ENCODE results near the gene ZNF331. TPM values are rescaled to one million over a fixed set of nuclear protein-coding genes. Genes with fewer than 3 reads are reported as not detected.

The ZNF331 gene
- total RNA-seq, 1 experiment from 2014 or later = 56.7 TPM

DNA sequence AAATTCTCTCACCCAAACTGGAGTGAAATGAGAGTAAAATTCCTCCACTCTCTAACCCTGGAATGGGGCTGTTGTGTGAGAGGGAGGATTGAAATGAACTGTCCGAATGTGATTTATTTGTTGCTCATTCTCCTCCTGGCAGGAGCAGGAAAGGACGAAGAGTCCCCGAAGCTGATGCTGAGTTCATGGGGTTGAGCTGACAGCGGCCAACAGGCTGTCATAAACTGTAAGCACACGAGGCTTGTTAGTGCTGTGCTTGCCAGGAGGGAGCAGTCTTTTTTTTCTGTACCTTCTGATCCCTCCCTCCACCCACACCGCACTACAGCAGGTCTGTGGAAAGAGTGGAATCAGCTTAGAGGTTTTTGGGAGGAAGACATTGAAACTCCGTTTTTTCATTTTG, 33.1 kb upstream of the ZNF331 start:
- ATAC-seq = no peak
- H3K27ac Mint-ChIP-seq = peak overlapping the region; percentile 24; the same call in 1 of the 2 replicates

DNA sequence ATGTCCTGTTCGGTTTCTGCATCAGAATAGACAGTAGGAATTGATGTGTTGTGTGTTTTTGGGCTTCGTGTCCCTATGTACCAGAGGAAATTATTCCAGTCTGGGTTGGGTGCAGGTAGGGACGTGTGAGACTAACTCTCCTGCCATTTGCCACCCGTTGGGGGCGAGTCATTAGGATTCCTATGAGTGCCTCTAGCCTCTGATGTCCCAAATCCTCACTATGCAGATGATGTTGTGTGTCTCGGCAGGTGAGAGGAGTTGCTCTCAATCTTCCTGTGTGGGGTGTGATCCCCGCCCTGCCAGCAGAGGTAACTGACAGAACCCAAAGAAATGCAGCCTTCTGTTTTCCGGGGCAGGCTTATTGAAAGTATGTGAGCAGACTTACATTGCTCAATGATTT, 31.2 kb upstream of the ZNF331 start:
- Mint-ChIP-seq H3K27ac (no peak overlapping the region; the same call in 1 of the 2 replicates), H3K36me3 (no peaks in the 10 kb centered on the region), H3K4me3 (no peak overlapping the region), H3K9me3 (peaks cover under 1% of the 10 kb centered on the region; the same call in 1 of the 2 replicates), H3K4me1 (peaks cover 25% of the 10 kb centered on the region), H3K27me3 (ENCODE audit: low read depth) (no peaks in the 10 kb centered on the region)
- TF ChIP-seq, protein P1, sequence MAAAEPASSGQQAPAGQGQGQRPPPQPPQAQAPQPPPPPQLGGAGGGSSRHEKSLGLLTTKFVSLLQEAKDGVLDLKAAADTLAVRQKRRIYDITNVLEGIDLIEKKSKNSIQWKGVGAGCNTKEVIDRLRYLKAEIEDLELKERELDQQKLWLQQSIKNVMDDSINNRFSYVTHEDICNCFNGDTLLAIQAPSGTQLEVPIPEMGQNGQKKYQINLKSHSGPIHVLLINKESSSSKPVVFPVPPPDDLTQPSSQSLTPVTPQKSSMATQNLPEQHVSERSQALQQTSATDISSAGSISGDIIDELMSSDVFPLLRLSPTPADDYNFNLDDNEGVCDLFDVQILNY (CRISPR knock-in tag; IDR thresholded peaks at IDR 0.05) = no peak
- TF ChIP-seq ZNF317 (CRISPR knock-in tag; IDR thresholded peaks at IDR 0.05; ENCODE audit: borderline replicate concordance, low read depth) = no peak
- ChIA-PET POLR2A (no interaction called here), CTCF (interaction anchor here (0.7 to 1.9 kb wide), 2 partner anchors 82 to 406 kb away, joined by 4 to 7 read pairs; no protein-coding TSS in a partner anchor)
- no peak for DNase-seq (ENCODE audit: low spot score)
- ATAC-seq = no peak

More for the DNA sequence above, 33.1 kb upstream of the ZNF331 start:
- POLR2A ChIA-PET = no interaction called here
- no peaks in the 10 kb centered on the region; the same call in 1 of the 2 replicates for H3K27me3 Mint-ChIP-seq (ENCODE audit: low read depth)
- CTCF ChIA-PET = interaction anchor here (0.5 to 1.1 kb wide), 4 partner anchors 16 to 168 kb away, joined by 3 to 4 read pairs (median 4); no protein-coding TSS in a partner anchor
- no peaks in the 10 kb centered on the region for H3K36me3 Mint-ChIP-seq
- no peak for DNase-seq (ENCODE audit: low spot score)
- TF ChIP-seq ZNF263 (CRISPR knock-in tag; IDR thresholded peaks at IDR 0.05; ENCODE audit: low read depth) (no peak), FOXK1 (CRISPR knock-in tag; IDR thresholded peaks at IDR 0.05) (no peak)
- TF ChIP-seq, protein P2, sequence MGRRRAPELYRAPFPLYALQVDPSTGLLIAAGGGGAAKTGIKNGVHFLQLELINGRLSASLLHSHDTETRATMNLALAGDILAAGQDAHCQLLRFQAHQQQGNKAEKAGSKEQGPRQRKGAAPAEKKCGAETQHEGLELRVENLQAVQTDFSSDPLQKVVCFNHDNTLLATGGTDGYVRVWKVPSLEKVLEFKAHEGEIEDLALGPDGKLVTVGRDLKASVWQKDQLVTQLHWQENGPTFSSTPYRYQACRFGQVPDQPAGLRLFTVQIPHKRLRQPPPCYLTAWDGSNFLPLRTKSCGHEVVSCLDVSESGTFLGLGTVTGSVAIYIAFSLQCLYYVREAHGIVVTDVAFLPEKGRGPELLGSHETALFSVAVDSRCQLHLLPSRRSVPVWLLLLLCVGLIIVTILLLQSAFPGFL (CRISPR knock-in tag; IDR thresholded peaks at IDR 0.05; ENCODE audit: borderline replicate concordance) = no peak
- peaks cover 5% of the 10 kb centered on the region for H3K9me3 Mint-ChIP-seq
- peak overlapping the region; percentile 58 for H3K4me3 Mint-ChIP-seq
- H3K4me1 Mint-ChIP-seq = peaks cover 24% of the 10 kb centered on the region

DNA sequence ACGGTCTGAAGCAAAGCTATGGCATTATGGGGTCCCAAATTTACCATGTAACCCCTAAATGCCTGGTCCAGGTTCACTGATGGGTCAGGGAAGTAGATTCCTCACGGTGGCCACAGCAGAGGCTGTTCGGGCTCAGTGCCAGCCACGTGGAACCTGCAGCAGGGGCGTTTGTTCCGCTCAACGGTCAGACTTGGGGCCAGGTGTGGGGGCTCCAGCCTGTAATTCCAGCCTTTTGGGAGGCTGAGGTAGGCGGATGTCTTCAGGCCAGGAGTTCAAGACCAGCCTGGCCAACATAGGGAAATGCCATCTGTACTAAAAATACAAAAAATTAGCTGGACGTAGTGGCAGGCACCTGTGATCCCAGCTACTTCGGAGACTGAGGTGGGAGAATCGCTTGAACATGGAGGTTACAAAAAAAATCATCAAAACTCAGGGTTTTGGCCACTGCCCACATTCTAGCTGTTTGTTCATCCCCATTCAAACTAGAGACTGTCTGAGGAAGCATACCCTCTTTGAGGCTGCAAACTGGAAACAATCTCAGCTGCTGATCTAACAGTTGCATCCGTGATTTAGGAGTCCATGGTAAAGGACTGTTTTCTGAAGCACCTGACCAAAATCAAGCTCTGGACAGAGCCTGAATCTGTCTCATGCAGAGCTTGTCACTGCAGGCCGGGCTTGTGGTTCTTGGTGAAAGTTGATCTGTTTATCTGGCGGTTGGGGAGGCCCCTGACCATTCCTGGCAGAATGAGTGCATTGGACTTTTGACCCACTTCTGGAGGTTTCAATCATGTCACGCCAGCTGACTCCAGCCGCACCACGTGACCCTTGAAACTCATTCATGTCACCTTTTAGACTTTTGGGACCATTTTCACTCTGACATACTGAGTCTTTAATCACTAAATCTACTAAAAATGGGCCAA, 30.2 kb upstream of the ZNF331 start:
- no peak overlapping the region for H3K4me3 Mint-ChIP-seq
- DNase-seq (ENCODE audit: low spot score) (no peak), ATAC-seq (no peak)
- ChIA-PET POLR2A (no interaction called here), CTCF (interaction anchor here (0.8 to 1.9 kb wide), 2 partner anchors 83 to 84 kb away, joined by 3 to 7 read pairs; no protein-coding TSS in a partner anchor)
- no peak overlapping the region for H3K27ac Mint-ChIP-seq
- H3K36me3 Mint-ChIP-seq = no peaks in the 10 kb centered on the region
- no peaks in the 10 kb centered on the region for H3K27me3 Mint-ChIP-seq (ENCODE audit: low read depth)
- H3K9me3 Mint-ChIP-seq = no peaks in the 10 kb centered on the region
- peaks cover 29% of the 10 kb centered on the region for H3K4me1 Mint-ChIP-seq
- TF ChIP-seq, protein P3, sequence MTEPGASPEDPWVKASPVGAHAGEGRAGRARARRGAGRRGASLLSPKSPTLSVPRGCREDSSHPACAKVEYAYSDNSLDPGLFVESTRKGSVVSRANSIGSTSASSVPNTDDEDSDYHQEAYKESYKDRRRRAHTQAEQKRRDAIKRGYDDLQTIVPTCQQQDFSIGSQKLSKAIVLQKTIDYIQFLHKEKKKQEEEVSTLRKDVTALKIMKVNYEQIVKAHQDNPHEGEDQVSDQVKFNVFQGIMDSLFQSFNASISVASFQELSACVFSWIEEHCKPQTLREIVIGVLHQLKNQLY (CRISPR knock-in tag; IDR thresholded peaks at IDR 0.05) = no peak
- no peak for TF ChIP-seq SP1 (CRISPR knock-in tag; conservative IDR thresholded peaks at IDR 0.05)
- TF ChIP-seq ZBTB21 (CRISPR knock-in tag; IDR thresholded peaks at IDR 0.05; ENCODE audit: borderline replicate concordance) = no peak
- TF ChIP-seq, protein P4, sequence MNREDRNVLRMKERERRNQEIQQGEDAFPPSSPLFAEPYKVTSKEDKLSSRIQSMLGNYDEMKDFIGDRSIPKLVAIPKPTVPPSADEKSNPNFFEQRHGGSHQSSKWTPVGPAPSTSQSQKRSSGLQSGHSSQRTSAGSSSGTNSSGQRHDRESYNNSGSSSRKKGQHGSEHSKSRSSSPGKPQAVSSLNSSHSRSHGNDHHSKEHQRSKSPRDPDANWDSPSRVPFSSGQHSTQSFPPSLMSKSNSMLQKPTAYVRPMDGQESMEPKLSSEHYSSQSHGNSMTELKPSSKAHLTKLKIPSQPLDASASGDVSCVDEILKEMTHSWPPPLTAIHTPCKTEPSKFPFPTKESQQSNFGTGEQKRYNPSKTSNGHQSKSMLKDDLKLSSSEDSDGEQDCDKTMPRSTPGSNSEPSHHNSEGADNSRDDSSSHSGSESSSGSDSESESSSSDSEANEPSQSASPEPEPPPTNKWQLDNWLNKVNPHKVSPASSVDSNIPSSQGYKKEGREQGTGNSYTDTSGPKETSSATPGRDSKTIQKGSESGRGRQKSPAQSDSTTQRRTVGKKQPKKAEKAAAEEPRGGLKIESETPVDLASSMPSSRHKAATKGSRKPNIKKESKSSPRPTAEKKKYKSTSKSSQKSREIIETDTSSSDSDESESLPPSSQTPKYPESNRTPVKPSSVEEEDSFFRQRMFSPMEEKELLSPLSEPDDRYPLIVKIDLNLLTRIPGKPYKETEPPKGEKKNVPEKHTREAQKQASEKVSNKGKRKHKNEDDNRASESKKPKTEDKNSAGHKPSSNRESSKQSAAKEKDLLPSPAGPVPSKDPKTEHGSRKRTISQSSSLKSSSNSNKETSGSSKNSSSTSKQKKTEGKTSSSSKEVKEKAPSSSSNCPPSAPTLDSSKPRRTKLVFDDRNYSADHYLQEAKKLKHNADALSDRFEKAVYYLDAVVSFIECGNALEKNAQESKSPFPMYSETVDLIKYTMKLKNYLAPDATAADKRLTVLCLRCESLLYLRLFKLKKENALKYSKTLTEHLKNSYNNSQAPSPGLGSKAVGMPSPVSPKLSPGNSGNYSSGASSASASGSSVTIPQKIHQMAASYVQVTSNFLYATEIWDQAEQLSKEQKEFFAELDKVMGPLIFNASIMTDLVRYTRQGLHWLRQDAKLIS (CRISPR knock-in tag; IDR thresholded peaks at IDR 0.05; ENCODE audit: borderline replicate concordance) = no peak
- no peak for TF ChIP-seq KAT7 (CRISPR knock-in tag; IDR thresholded peaks at IDR 0.05; ENCODE audit: borderline replicate concordance)
- TF ChIP-seq MYBL2 (CRISPR knock-in tag; IDR thresholded peaks at IDR 0.05) = no peak
- no peak for TF ChIP-seq NFYB (CRISPR knock-in tag; conservative IDR thresholded peaks at IDR 0.05; ENCODE audit: low read depth)
- TF ChIP-seq ZNF219 (CRISPR knock-in tag; IDR thresholded peaks at IDR 0.05; ENCODE audit: borderline replicate concordance) = no peak
- no peak for TF ChIP-seq GTF2I (CRISPR knock-in tag; conservative IDR thresholded peaks at IDR 0.05)
- no peak for TF ChIP-seq JAZF1 (CRISPR knock-in tag; IDR thresholded peaks at IDR 0.05)
- TF ChIP-seq HMGA2 (CRISPR knock-in tag; IDR thresholded peaks at IDR 0.05) = no peak
- TF ChIP-seq, protein P5, sequence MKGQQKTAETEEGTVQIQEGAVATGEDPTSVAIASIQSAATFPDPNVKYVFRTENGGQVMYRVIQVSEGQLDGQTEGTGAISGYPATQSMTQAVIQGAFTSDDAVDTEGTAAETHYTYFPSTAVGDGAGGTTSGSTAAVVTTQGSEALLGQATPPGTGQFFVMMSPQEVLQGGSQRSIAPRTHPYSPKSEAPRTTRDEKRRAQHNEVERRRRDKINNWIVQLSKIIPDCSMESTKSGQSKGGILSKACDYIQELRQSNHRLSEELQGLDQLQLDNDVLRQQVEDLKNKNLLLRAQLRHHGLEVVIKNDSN (CRISPR knock-in tag; IDR thresholded peaks at IDR 0.05) = no peak
- TF ChIP-seq, protein P6, sequence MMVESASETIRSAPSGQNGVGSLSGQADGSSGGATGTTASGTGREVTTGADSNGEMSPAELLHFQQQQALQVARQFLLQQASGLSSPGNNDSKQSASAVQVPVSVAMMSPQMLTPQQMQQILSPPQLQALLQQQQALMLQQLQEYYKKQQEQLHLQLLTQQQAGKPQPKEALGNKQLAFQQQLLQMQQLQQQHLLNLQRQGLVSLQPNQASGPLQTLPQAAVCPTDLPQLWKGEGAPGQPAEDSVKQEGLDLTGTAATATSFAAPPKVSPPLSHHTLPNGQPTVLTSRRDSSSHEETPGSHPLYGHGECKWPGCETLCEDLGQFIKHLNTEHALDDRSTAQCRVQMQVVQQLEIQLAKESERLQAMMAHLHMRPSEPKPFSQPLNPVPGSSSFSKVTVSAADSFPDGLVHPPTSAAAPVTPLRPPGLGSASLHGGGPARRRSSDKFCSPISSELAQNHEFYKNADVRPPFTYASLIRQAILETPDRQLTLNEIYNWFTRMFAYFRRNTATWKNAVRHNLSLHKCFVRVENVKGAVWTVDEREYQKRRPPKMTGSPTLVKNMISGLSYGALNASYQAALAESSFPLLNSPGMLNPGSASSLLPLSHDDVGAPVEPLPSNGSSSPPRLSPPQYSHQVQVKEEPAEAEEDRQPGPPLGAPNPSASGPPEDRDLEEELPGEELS (CRISPR knock-in tag; IDR thresholded peaks at IDR 0.05) = no peak
- TF ChIP-seq RORB (CRISPR knock-in tag; IDR thresholded peaks at IDR 0.05) = no peak
- TF ChIP-seq ETV6 (CRISPR knock-in tag; IDR thresholded peaks at IDR 0.05) = no peak

Measured in WTC11 (cell line).